Calu3 (cell line): ENCODE data around the gene KCNK16. TPM values are rescaled to one million over a fixed set of nuclear protein-coding genes. Genes with fewer than 3 reads are reported as not detected.
A peak's percentile ranks its signal among the peaks of the same experiment; 100 is the strongest.

Experiments used
- BruUV-seq: library from RNA; stranded (reverse); fragments of 400-500 nt; replicated peaks from 2 replicates; lab custom pipeline; 2021; lab: Mats Ljungman, UMichigan
- CTCF ChIA-PET: fragments of 300-600 bp; sonication (Branson Sonifier 250); formaldehyde crosslinking; loops from one replicate; lab custom pipeline; 2022; ENCODE audit warnings: antibody characterized with exemption; lab: Charles Lee
- DNase-seq: peaks from one replicate; pipeline ENCODE4 v3.0.0; 2022
- H3K27ac Mint-ChIP-seq: one replicate; pipeline ENCODE4 v1.8.0; 2022; ENCODE audit warnings: mixed read lengths; ENCODE audit not compliant: unreplicated experiment
- H3K27me3 Mint-ChIP-seq: one replicate; pipeline ENCODE4 v1.8.0; 2022; ENCODE audit warnings: mixed read lengths; ENCODE audit not compliant: unreplicated experiment
- H3K36me3 Mint-ChIP-seq: one replicate; pipeline ENCODE4 v1.8.0; 2022; ENCODE audit warnings: mild to moderate bottlenecking, moderate library complexity, mixed read lengths; ENCODE audit not compliant: insufficient read depth, unreplicated experiment
- H3K4me1 Mint-ChIP-seq: one replicate; pipeline ENCODE4 v1.8.0; 2022; ENCODE audit warnings: mild to moderate bottlenecking, low read depth, mixed read lengths; ENCODE audit not compliant: unreplicated experiment
- H3K4me3 Mint-ChIP-seq: one replicate; pipeline ENCODE4 v1.8.0; 2022; ENCODE audit warnings: mild to moderate bottlenecking, low read depth, moderate library complexity, mixed read lengths; ENCODE audit not compliant: unreplicated experiment
- H3K9me3 Mint-ChIP-seq: one replicate; pipeline ENCODE4 v1.8.0; 2022; ENCODE audit warnings: low read depth, mixed read lengths; ENCODE audit not compliant: unreplicated experiment
- intact Hi-C: fragments of 100-400 bp; cut with micrococcal nuclease; formaldehyde crosslinking; loops from one replicate; pipeline ENCODE4 v1.10.0; 2022; ENCODE audit not compliant: unreplicated experiment
- total RNA-seq: library from RNA; stranded (reverse); gene quantifications from 2 replicates; pipeline ENCODE4 v1.2.3, GENCODE V29; 2022
- TF ChIP-seq, protein P1 (sequence below): fragments of 200-600 bp; IDR thresholded peaks from one replicate; pipeline ENCODE4 v1.8.0; 2022; ENCODE audit warnings: antibody characterized with exemption; ENCODE audit not compliant: unreplicated experiment

KCNK16 gene
- total RNA-seq, 1 experiment from 2014 or later, result not detected

DNA sequence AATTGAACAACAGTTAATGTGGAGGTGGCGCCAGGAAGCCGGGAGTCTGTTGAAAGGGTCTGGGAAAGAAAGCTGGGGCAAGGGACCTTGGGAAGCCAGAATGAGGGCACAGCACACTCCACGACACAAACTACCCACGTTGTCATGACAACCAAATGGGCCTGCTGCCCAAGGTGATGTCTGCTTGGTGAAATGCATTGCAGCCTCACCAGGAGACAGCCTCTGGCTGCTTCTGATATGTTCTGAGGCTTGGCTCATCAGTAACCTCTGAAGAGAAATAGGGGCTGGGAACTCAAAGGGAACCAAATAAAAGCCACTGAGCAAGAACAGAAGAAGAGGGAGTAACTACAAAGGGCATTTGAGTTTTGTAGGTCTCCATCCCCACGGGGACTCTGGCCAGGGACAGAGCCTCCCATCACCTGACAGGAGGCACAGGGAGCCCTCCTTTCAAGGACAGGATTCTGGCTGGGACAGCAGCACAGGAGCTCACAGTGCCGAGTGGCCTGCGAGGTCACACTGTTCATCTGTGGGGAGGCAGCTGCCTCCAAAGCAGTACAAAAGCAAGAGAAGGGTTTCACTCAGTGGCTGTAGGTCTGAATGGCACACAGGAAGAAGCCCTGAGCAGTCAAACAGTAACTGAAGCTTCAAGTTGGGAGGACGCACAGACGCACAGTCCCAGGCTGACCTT is 44.6 kb upstream of the KCNK16 start:
- Mint-ChIP-seq H3K36me3 (no peaks in the 10 kb centered on the region), H3K4me1 (peaks cover 7% of the 10 kb centered on the region), H3K27me3 (peaks cover 96% of the 10 kb centered on the region), H3K27ac (no peak overlapping the region), H3K9me3 (no peaks in the 10 kb centered on the region), H3K4me3 (no peak overlapping the region)
- TF ChIP-seq, protein P1, sequence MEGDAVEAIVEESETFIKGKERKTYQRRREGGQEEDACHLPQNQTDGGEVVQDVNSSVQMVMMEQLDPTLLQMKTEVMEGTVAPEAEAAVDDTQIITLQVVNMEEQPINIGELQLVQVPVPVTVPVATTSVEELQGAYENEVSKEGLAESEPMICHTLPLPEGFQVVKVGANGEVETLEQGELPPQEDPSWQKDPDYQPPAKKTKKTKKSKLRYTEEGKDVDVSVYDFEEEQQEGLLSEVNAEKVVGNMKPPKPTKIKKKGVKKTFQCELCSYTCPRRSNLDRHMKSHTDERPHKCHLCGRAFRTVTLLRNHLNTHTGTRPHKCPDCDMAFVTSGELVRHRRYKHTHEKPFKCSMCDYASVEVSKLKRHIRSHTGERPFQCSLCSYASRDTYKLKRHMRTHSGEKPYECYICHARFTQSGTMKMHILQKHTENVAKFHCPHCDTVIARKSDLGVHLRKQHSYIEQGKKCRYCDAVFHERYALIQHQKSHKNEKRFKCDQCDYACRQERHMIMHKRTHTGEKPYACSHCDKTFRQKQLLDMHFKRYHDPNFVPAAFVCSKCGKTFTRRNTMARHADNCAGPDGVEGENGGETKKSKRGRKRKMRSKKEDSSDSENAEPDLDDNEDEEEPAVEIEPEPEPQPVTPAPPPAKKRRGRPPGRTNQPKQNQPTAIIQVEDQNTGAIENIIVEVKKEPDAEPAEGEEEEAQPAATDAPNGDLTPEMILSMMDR, result no peak
- DNase-seq, result no peak
- CTCF ChIA-PET, result interaction anchor here (0.5 to 0.7 kb wide), 4 partner anchors 26 to 758 kb away, joined by 3 to 7 read pairs (median 3); no protein-coding TSS in a partner anchor
- no TSS peak for BruUV-seq
- intact Hi-C loops, result no loop called here

- TF ChIP-seq, protein P1, result no peak
- H3K4me3 Mint-ChIP-seq, result no peak overlapping the region
- BruUV-seq, result no TSS peak
- peaks cover 7% of the 10 kb centered on the region for H3K4me1 Mint-ChIP-seq
- CTCF ChIA-PET, result no interaction called here
- intact Hi-C loops, result no loop called here
- no peaks in the 10 kb centered on the region for H3K9me3 Mint-ChIP-seq
- no peaks in the 10 kb centered on the region for H3K36me3 Mint-ChIP-seq
- H3K27ac Mint-ChIP-seq, result no peak overlapping the region
- no peak for DNase-seq
- H3K27me3 Mint-ChIP-seq, result peaks cover 80% of the 10 kb centered on the region
These were observed 43.0 kb upstream of the KCNK16 start for GRCh38 chr6:39365281-39366074.

- Mint-ChIP-seq H3K27me3 (peaks cover 58% of the 10 kb centered on the region), H3K4me1 (peaks cover 7% of the 10 kb centered on the region), H3K4me3 (no peak overlapping the region), H3K36me3 (no peaks in the 10 kb centered on the region), H3K9me3 (no peaks in the 10 kb centered on the region), H3K27ac (no peak overlapping the region)
- TF ChIP-seq, protein P1, result no peak
- BruUV-seq, result no TSS peak
- CTCF ChIA-PET, result interaction anchor here (1.3 to 1.9 kb wide), 2 partner anchors 14 to 191 kb away, joined by 3 to 4 read pairs; no protein-coding TSS in a partner anchor
- no peak for DNase-seq
- intact Hi-C loops, result loop anchor here (5.0 kb wide), 3 partner anchors 199 to 944 kb away; no protein-coding TSS in a partner anchor
These were observed 40.8 kb upstream of the KCNK16 start for GRCh38 chr6:39363280-39363679.

- Mint-ChIP-seq H3K27me3 (peaks cover 50% of the 10 kb centered on the region), H3K4me1 (peaks cover 13% of the 10 kb centered on the region), H3K27ac (no peak overlapping the region), H3K9me3 (no peaks in the 10 kb centered on the region), H3K4me3 (peak overlapping the region; percentile 20), H3K36me3 (no peaks in the 10 kb centered on the region)
- CTCF ChIA-PET, result interaction anchor here (1.0 to 1.3 kb wide), 2 partner anchors 9 to 191 kb away, joined by 3 to 5 read pairs; no protein-coding TSS in a partner anchor
- TF ChIP-seq, protein P1, result no peak
- BruUV-seq, result no TSS peak
- intact Hi-C loops, result loop anchor here (5.0 kb wide), 3 partner anchors 200 to 945 kb away; no protein-coding TSS in a partner anchor
- peak; percentile 9 for DNase-seq
These were observed 40.0 kb upstream of the KCNK16 start for GRCh38 chr6:39362487-39362865.
